SK-N-SH (cell line): Measurements from ENCODE around the gene PDLIM5. TPM values are rescaled to one million over a fixed set of nuclear protein-coding genes. Genes with fewer than 3 reads are reported as not detected.
A peak's percentile ranks its signal among the peaks of the same experiment; 100 is the strongest.

Source experiments
- CTCF ChIA-PET: fragments of 300-600, 350-600 bp; formaldehyde crosslinking; extraction: SDS; loops from one replicate; lab custom pipeline; 2021; lab: Yijun Ruan, JAX
- POLR2A ChIA-PET: fragments of 350-600 bp; sonication (Branson Sonifier 250); formaldehyde crosslinking; extraction: SDS; loops from one replicate; lab custom pipeline; 2020; ENCODE audit warnings: antibody characterized with exemption, inconsistent platforms; lab: Yijun Ruan, JAX
- DNase-seq: peaks from one replicate; pipeline ENCODE4 v3.0.0; 2012
- H2AFZ ChIP-seq: fragments of 200-600 bp; sonication (generic); 2 replicates; pipeline ENCODE4 v1.8.1; 2016; ENCODE audit warnings: antibody characterized with exemption, mild to moderate bottlenecking, low read depth
- H3F3A ChIP-seq: fragments of 200-600 bp; sonication (generic); replicated peaks from 2 replicates; pipeline ENCODE3; 2016; ENCODE audit warnings: antibody characterized with exemption, mild to moderate bottlenecking; ENCODE audit not compliant: insufficient read depth
- H3K27ac ChIP-seq, 2 experiments: fragments of 200-500 bp in 1 of 2; fragments of 200-600 bp in 1 of 2; sonication (Bioruptor generic) in 1 of 2; sonication (generic), shearing (Covaris generic) in 1 of 2; 2 replicates each; pipeline versions ENCODE4 v1.5.1 to v1.6.1; 2014 to 2016; ENCODE audit warnings: low read depth in 2 of 2, inconsistent platforms in 1 of 2, low read length in 1 of 2, mild to moderate bottlenecking in 1 of 2, mixed read lengths in 1 of 2
- H3K27me3 ChIP-seq: fragments of 200-600 bp; sonication (generic), shearing (Covaris generic); 2 replicates; pipeline ENCODE4 v1.6.1; 2016; ENCODE audit warnings: mixed run types; ENCODE audit not compliant: insufficient read depth
- H3K36me3 ChIP-seq, 2 experiments: fragments of 200-500 bp in 1 of 2; fragments of 200-600 bp in 1 of 2; sonication (Bioruptor generic) in 1 of 2; sonication (generic) in 1 of 2; replicated peaks in 1 of 2; 2 replicates each; pipeline versions ENCODE3 to v1.5.1; 2014 to 2016; ENCODE audit warnings: low read length in 1 of 2, mild to moderate bottlenecking in 1 of 2; ENCODE audit not compliant: insufficient read depth in 2 of 2, control insufficient read depth in 1 of 2
- H3K4me1 ChIP-seq, 2 experiments: fragments of 200-500 bp in 1 of 2; fragments of 200-600 bp in 1 of 2; sonication (Bioruptor generic) in 1 of 2; sonication (generic), shearing (Covaris generic) in 1 of 2; 2 replicates each; pipeline versions ENCODE4 v1.5.1 to v1.6.1; 2014 to 2016; ENCODE audit warnings: low read depth in 1 of 2, low read length in 1 of 2, mixed run types in 1 of 2; ENCODE audit not compliant: insufficient read depth in 2 of 2, control insufficient read depth in 1 of 2
- H3K4me2 ChIP-seq: fragments of 200-600 bp; sonication (generic), shearing (Covaris generic); 2 replicates; pipeline ENCODE4 v1.6.1; 2017; ENCODE audit warnings: mixed run types
- H3K4me3 ChIP-seq, 2 experiments: fragments of 200-500 bp in 1 of 2; fragments of 200-600 bp in 1 of 2; sonication (Bioruptor generic) in 1 of 2; sonication (generic), shearing (Covaris generic) in 1 of 2; 2 replicates each; pipeline versions ENCODE4 v1.5.1 to v1.8.1; 2014 to 2016; ENCODE audit warnings: low read depth in 2 of 2, inconsistent platforms in 1 of 2, low read length in 1 of 2, mild to moderate bottlenecking in 1 of 2, mixed read lengths in 1 of 2, moderate library complexity in 1 of 2
- H3K79me2 ChIP-seq: fragments of 200-600 bp; sonication (generic); 2 replicates; pipeline ENCODE4 v1.8.1; 2017; ENCODE audit warnings: mild to moderate bottlenecking; ENCODE audit not compliant: insufficient read depth
- H3K9ac ChIP-seq: fragments of 200-600 bp; sonication (generic); 2 replicates; pipeline ENCODE4 v1.6.1; 2017; ENCODE audit warnings: mixed run types
- H3K9me2 ChIP-seq: fragments of 200-600 bp; sonication (generic); 2 replicates; pipeline ENCODE4 v1.6.1; 2017; ENCODE audit warnings: mixed run types
- H3K9me3 ChIP-seq: fragments of 200-600 bp; sonication (generic); 2 replicates; pipeline ENCODE4 v1.6.1; 2017; ENCODE audit warnings: mixed run types, mild to moderate bottlenecking, moderate library complexity
- H4K20me1 ChIP-seq: fragments of 200-600 bp; sonication (generic); 2 replicates; pipeline ENCODE4 v1.6.1; 2017; ENCODE audit warnings: mild to moderate bottlenecking, mixed run types; ENCODE audit not compliant: insufficient read depth
- EZH2phosphoT487 ChIP-seq: fragments of 200-600 bp; sonication (generic); IDR thresholded peaks from 2 replicates; pipeline ENCODE4 v1.6.1; 2017; ENCODE audit warnings: low read depth, mixed run types, mild to moderate bottlenecking, antibody characterized with exemption, moderate library complexity, borderline replicate concordance
- FOSL2 ChIP-seq: IDR thresholded peaks from 2 replicates; pipeline ENCODE4 v1.4.0; 2012; ENCODE audit warnings: low read depth, mild to moderate bottlenecking, moderate library complexity, borderline replicate concordance
- FOXM1 ChIP-seq: IDR thresholded peaks from 2 replicates; pipeline ENCODE4 v1.4.0; 2012; ENCODE audit warnings: low read depth, mild to moderate bottlenecking
- GABPA ChIP-seq: IDR thresholded peaks from 2 replicates; pipeline ENCODE4 v1.4.0; 2012; ENCODE audit warnings: low read depth, mild to moderate bottlenecking
- JUND ChIP-seq: IDR thresholded peaks from 2 replicates; pipeline ENCODE4 v1.4.0; 2012
- MEF2A ChIP-seq: IDR thresholded peaks from 2 replicates; pipeline ENCODE4 v1.4.0; 2012; ENCODE audit warnings: low read depth, borderline replicate concordance
- MXI1 ChIP-seq: IDR thresholded peaks from 2 replicates; pipeline ENCODE4 v1.6.1; 2012; ENCODE audit warnings: mild to moderate bottlenecking, low read depth, low read length, improper control_type of control experiment
- RAD21 ChIP-seq: IDR thresholded peaks from 2 replicates; pipeline ENCODE4 v1.6.1; 2012; ENCODE audit warnings: mild to moderate bottlenecking, low read length
- RCOR1 ChIP-seq: fragments of 150-350 bp; IDR thresholded peaks from 2 replicates; pipeline ENCODE4 v1.6.1; 2017; ENCODE audit warnings: antibody characterized with exemption, low read length
- RFX5 ChIP-seq: IDR thresholded peaks from 2 replicates; pipeline ENCODE4 v1.6.1; 2012; ENCODE audit warnings: mild to moderate bottlenecking, improper control_type of control experiment, low read length
- RXRA ChIP-seq: IDR thresholded peaks from 2 replicates; pipeline ENCODE4 v1.4.0; 2012; ENCODE audit warnings: low read depth, mild to moderate bottlenecking, borderline replicate concordance
- TCF12 ChIP-seq: IDR thresholded peaks from 2 replicates; pipeline ENCODE4 v1.4.0; 2012
- YY1 ChIP-seq: IDR thresholded peaks from 2 replicates; pipeline ENCODE4 v1.4.0; 2012; ENCODE audit warnings: low read depth, mild to moderate bottlenecking
- WGBS: methylation state at CpG from one replicate; pipeline ENCODE4 v1.1.6; 2017; ENCODE audit warnings: low lambda C conversion rate; 5-methylcytosine and 5-hydroxymethylcytosine counted together
- polyA plus RNA-seq, 3 experiments: library from polyadenylated mRNA; depleted of rRNA; stranded (reverse); fragments of >200 nt; gene quantifications; 2 replicates each; pipeline ENCODE4 v1.2.3, GENCODE V29; 2012
- TF ChIP-seq, protein P1 (sequence below): IDR thresholded peaks from 2 replicates; pipeline ENCODE4; 2012
- TF ChIP-seq, protein P2 (sequence below): fragments of 150-350 bp; IDR thresholded peaks from 2 replicates; pipeline ENCODE4 v1.6.1; 2016; ENCODE audit warnings: mild to moderate bottlenecking, low read depth, low read length
- TF ChIP-seq, protein P3 (sequence below): IDR thresholded peaks from 2 replicates; pipeline ENCODE4 v1.4.0; 2012; ENCODE audit warnings: low read depth, borderline replicate concordance
- TF ChIP-seq, protein P4 (sequence below): fragments of 200-600 bp; sonication (generic); IDR thresholded peaks from 2 replicates; pipeline ENCODE4 v1.6.1; 2017; ENCODE audit warnings: antibody characterized with exemption, mild to moderate bottlenecking, moderate library complexity
- TF ChIP-seq, protein P5 (sequence below): IDR thresholded peaks from 2 replicates; pipeline ENCODE4 v1.6.1; 2012; ENCODE audit warnings: mild to moderate bottlenecking, low read depth, low read length, moderate library complexity

Gene PDLIM5
- polyA plus RNA-seq, 1 of the 3 experiments (the other 2 are of a cell fraction) = 36.7 TPM

DNA sequence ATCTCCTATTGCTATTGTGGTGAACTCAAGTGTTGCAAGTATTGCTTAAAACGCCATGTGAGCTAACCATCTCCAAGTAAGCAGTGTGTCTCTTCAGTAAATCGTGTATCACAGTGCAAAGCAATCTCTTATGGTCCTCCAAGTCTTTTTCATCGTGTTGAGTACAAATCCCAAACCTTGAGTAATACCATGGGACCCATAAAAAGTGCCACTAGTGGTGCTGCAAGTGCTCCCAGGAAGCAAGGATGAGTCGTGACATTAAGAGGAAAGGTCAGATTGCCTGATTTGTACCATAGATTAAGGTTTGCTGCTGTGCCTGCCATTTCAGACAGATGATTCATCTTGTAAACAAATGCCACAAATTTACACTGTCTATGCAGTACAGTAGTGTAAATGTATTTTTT, 239.1 kb downstream of the PDLIM5 start:
- no peak for DNase-seq
- no peaks in the 10 kb centered on the region for H4K20me1 ChIP-seq
- 45% methylated on average over 4 of the region's 4 CpGs for WGBS
- no peak overlapping the region for H3K4me2 ChIP-seq
- H3K36me3 ChIP-seq = no peaks in the 10 kb centered on the region
- no peaks in the 10 kb centered on the region for H3F3A ChIP-seq
- no peaks in the 10 kb centered on the region for H3K27me3 ChIP-seq
- H3K9me2 ChIP-seq = no peaks in the 10 kb centered on the region
- no peak overlapping the region for H2AFZ ChIP-seq
- ChIA-PET CTCF (interaction anchor here (0.7 to 1.0 kb wide), 2 partner anchors 402 to 434 kb away, joined by 3 read pairs; no protein-coding TSS in a partner anchor), POLR2A (no interaction called here)
- H3K79me2 ChIP-seq = no peaks in the 10 kb centered on the region
- no peak overlapping the region for H3K4me3 ChIP-seq
- TF ChIP-seq, protein P1, sequence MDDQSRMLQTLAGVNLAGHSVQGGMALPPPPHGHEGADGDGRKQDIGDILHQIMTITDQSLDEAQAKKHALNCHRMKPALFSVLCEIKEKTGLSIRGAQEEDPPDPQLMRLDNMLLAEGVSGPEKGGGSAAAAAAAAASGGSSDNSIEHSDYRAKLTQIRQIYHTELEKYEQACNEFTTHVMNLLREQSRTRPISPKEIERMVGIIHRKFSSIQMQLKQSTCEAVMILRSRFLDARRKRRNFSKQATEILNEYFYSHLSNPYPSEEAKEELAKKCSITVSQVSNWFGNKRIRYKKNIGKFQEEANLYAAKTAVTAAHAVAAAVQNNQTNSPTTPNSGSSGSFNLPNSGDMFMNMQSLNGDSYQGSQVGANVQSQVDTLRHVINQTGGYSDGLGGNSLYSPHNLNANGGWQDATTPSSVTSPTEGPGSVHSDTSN = peak; percentile 26; the same call in 1 of the 2 replicates
- peak; percentile 24; the same call in 1 of the 2 replicates for TF ChIP-seq TCF12
- no peak for TF ChIP-seq EZH2phosphoT487
- TF ChIP-seq JUND = peak; percentile 37; the same call in 1 of the 2 replicates
- peak; percentile 50 for TF ChIP-seq FOSL2
- TF ChIP-seq GABPA = no peak
- no peak overlapping the region for H3K9ac ChIP-seq
- no peaks in the 10 kb centered on the region for H3K9me3 ChIP-seq
- H3K27ac ChIP-seq = no peak overlapping the region
- H3K4me1 ChIP-seq = peaks cover 0 to 2% of the 10 kb centered on the region in 2 experiments; a peak in 1 of 4 replicates

DNA sequence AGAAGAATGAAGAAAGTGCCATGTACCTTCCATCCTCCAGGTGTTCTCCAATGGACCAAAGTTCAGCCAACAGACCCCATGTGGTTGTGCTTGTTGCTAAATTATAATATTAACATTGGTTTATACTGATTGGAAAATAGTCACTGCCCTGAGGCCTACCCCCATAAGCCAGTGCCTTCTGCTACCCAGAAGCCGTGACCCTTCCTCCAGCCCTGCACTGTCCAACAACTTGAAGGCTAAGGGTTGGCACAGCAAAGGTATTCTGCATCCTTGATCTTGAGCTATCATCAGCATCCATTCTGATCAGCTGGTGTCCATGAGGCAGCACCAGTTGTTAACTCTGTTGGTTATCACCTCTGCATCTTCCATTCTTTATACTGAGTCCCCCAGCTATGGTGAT, 239.8 kb downstream of the PDLIM5 start:
- Histone ChIP-seq H3K36me3 (no peaks in the 10 kb centered on the region), H2AFZ (no peak overlapping the region), H3K9me3 (no peaks in the 10 kb centered on the region), H3K4me2 (no peak overlapping the region), H3K79me2 (no peaks in the 10 kb centered on the region), H3K27ac (no peak overlapping the region), H3K4me3 (no peak overlapping the region), H3K4me1 (peaks cover 0 to 2% of the 10 kb centered on the region in 2 experiments; a peak in 1 of 4 replicates), H3K9me2 (no peaks in the 10 kb centered on the region), H3F3A (no peaks in the 10 kb centered on the region), H3K9ac (no peak overlapping the region), H4K20me1 (no peaks in the 10 kb centered on the region), H3K27me3 (no peaks in the 10 kb centered on the region)
- ChIA-PET POLR2A (no interaction called here), CTCF (interaction anchor here (0.7 to 1.5 kb wide), 3 partner anchors 11 to 433 kb away, joined by 3 to 7 read pairs (median 3); no protein-coding TSS in a partner anchor)
- WGBS = 100% methylated on average over 1 of the region's 1 CpG
- DNase-seq = no peak
- TF ChIP-seq RXRA (no peak), FOXM1 (no peak), MXI1 (no peak), RCOR1 (no peak), FOSL2 (no peak), MEF2A (no peak), RAD21 (no peak), YY1 (no peak), RFX5 (no peak), EZH2phosphoT487 (no peak)
- TF ChIP-seq, protein P2, sequence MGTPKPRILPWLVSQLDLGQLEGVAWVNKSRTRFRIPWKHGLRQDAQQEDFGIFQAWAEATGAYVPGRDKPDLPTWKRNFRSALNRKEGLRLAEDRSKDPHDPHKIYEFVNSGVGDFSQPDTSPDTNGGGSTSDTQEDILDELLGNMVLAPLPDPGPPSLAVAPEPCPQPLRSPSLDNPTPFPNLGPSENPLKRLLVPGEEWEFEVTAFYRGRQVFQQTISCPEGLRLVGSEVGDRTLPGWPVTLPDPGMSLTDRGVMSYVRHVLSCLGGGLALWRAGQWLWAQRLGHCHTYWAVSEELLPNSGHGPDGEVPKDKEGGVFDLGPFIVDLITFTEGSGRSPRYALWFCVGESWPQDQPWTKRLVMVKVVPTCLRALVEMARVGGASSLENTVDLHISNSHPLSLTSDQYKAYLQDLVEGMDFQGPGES = no peak
- TF ChIP-seq, protein P3, sequence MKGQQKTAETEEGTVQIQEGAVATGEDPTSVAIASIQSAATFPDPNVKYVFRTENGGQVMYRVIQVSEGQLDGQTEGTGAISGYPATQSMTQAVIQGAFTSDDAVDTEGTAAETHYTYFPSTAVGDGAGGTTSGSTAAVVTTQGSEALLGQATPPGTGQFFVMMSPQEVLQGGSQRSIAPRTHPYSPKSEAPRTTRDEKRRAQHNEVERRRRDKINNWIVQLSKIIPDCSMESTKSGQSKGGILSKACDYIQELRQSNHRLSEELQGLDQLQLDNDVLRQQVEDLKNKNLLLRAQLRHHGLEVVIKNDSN = no peak
- TF ChIP-seq, protein P4, sequence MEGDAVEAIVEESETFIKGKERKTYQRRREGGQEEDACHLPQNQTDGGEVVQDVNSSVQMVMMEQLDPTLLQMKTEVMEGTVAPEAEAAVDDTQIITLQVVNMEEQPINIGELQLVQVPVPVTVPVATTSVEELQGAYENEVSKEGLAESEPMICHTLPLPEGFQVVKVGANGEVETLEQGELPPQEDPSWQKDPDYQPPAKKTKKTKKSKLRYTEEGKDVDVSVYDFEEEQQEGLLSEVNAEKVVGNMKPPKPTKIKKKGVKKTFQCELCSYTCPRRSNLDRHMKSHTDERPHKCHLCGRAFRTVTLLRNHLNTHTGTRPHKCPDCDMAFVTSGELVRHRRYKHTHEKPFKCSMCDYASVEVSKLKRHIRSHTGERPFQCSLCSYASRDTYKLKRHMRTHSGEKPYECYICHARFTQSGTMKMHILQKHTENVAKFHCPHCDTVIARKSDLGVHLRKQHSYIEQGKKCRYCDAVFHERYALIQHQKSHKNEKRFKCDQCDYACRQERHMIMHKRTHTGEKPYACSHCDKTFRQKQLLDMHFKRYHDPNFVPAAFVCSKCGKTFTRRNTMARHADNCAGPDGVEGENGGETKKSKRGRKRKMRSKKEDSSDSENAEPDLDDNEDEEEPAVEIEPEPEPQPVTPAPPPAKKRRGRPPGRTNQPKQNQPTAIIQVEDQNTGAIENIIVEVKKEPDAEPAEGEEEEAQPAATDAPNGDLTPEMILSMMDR = no peak
- TF ChIP-seq, protein P5, sequence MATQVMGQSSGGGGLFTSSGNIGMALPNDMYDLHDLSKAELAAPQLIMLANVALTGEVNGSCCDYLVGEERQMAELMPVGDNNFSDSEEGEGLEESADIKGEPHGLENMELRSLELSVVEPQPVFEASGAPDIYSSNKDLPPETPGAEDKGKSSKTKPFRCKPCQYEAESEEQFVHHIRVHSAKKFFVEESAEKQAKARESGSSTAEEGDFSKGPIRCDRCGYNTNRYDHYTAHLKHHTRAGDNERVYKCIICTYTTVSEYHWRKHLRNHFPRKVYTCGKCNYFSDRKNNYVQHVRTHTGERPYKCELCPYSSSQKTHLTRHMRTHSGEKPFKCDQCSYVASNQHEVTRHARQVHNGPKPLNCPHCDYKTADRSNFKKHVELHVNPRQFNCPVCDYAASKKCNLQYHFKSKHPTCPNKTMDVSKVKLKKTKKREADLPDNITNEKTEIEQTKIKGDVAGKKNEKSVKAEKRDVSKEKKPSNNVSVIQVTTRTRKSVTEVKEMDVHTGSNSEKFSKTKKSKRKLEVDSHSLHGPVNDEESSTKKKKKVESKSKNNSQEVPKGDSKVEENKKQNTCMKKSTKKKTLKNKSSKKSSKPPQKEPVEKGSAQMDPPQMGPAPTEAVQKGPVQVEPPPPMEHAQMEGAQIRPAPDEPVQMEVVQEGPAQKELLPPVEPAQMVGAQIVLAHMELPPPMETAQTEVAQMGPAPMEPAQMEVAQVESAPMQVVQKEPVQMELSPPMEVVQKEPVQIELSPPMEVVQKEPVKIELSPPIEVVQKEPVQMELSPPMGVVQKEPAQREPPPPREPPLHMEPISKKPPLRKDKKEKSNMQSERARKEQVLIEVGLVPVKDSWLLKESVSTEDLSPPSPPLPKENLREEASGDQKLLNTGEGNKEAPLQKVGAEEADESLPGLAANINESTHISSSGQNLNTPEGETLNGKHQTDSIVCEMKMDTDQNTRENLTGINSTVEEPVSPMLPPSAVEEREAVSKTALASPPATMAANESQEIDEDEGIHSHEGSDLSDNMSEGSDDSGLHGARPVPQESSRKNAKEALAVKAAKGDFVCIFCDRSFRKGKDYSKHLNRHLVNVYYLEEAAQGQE = no peak
